ENCODE results near the gene CAMTA1.

Gene CAMTA1

DNA sequence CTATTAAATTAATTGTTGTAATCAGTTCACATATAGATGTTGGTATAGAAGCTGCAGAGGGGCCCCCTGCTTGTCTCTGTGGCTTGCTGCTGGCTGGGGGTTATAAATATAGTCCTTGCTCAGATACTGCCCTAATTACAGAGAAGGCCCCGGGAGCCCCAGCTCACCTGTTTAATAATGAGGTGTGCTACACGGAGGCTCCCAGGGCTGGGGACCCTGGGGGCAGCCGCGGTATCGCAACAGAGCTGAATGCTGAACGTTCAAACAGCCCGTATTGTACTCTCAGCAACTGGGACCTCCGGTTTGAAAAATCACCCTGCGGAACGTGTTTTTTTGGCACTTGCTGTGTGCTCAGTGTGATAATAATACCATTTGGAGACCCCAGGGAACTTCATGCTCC lies 309.3 kb downstream of the CAMTA1 start:
- no peak for DNase-seq

DNA sequence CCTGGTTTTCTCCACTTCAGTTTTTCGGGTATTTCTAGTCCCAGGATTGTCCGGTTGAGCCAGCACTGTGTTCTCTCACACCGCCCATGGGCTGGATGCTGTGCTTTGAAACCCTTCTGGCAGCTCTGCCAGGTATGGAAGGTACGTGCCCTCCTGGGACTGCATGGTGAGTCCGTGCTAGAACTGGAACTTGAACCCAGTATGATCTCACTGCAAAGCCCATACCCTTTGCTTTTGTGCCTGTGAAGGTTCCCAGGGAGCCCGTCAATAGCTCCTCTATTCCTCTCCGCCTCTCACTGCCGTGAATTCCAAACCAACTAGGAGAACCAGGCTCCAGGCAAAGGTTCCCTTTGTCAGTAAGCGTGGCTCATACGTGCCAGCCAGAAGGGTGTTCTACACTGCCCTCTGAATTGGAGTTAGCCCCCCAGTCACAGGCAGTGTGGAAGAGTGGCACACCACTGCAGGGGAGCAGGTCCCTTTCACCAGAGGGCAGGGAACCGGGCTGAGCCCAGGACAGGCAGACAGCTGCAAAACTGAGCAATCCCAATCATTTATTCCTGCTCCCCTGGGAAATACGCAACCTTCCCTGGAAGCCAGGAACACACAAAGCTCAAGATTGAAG lies 310.2 kb downstream of the CAMTA1 start:
- no peak for DNase-seq

DNA sequence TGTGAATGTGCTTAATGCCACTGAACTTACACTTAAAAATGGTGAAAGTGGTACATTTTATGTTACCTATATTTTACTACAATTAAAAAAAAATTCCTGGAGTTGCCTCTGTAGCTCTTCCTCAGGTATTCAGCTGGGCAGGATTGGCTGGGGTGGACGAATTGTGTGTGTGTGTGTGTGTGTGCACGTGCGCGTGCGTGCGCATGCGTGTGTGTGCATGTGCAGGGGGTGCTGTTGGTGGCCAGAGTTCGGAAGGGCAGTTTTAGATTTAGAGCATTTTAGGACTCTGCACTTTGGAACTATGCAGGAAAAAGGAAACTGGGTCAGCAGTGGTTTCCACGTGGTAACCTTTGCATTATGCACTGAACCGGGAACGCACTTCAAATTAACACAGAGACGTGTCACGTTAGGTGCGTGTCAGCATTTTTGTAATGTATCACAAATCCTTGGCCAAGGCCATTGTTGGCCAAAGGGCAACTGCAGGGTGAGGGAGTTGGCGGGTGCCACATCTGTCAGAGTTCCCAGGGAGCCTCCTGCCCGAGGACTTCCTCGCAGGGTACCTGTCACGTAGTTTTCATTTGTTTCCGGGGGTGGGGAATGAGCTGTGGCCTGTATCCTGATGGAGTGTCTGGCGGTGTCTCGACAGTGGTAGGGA lies 312.8 kb downstream of the CAMTA1 start:
- no peak for DNase-seq

DNA sequence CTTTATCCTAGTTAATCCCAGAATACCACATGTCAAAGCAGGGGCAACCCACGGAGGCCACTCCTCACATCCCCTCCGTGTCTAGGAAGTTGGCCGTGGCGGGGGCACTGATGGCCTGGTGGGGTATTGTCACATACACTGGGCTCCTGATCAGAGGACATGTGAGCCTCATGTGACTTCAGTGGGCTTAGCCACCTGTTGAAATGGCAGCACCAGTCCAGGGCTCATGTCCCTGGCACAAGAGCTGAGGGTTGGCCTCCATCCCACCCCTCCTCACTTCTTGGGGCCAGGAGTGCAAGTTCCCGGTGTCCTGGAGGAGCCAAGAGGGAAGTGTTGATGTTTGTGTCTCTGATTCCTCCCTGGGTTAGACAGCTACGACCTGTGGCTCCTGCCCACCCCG lies 313.4 kb downstream of the CAMTA1 start:
- no peak for DNase-seq

DNA sequence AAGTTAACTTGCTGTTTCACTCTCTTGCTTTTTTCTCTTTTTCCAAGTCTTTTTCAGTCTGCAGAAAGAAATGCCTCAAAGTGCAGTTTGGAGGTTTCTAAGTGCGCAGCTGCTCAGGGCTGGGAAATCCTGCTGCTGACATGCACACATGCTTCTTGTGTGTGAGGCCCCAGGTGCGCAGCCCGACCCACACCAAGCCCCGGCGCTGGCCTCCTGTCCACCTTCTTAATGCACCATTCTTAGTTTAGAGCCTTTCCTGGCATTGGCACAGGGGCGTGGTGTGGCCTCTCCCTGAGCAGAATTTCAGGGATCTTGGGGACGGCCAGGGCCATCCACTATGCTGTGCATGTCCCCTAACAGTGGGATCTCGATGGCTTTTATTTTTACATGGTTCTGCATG lies 315.2 kb downstream of the CAMTA1 start:
- no peak for DNase-seq

DNA sequence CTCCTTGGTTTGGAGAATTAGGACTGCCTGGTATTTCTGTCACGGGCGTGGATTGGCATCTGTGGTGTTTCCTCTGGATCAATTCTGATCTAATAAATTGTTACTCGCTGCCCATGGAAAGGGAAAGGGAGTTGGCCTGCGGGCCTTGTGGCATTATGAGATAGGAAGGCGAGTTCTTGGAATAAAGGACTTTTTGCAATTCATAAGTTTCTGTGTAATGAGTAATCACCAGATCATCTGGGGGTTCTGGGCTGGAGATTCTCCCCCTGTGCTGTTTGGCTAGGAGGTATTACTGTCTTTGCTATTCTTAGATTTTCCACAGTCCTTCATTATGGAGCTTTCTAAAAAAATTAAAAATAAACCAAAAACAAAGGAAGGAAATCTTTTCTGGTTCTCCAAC lies 315.9 kb downstream of the CAMTA1 start:
- DNase-seq = no peak

DNA sequence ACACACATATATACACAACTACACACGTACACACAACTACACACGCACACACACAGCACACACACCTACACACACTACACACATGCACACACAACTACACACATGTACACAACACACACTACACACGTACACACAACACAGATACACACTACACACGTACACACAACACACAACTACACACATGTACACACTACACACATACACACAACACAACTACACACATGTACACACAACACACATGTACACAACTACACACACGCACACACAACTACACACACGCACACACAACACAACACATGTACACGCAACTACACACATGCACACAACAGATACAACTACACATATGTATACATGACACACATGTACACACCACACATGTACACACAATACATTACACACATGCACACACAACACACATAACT lies 318.1 kb downstream of the CAMTA1 start:
- DNase-seq = no peak

DNA sequence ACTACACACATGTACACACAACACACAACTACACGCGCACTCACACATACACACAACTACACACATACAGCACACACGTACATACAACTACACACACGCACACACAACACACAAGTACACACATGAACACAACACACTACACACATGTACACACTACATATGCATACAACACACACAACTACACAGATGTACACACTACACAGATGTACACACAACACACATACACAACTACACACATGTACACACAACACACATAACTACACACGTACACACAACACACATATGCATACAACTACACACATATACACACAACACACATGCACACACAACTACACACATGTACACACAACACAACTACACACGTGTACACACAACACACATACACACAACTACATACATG lies 318.6 kb downstream of the CAMTA1 start:
- no peak for DNase-seq

DNA sequence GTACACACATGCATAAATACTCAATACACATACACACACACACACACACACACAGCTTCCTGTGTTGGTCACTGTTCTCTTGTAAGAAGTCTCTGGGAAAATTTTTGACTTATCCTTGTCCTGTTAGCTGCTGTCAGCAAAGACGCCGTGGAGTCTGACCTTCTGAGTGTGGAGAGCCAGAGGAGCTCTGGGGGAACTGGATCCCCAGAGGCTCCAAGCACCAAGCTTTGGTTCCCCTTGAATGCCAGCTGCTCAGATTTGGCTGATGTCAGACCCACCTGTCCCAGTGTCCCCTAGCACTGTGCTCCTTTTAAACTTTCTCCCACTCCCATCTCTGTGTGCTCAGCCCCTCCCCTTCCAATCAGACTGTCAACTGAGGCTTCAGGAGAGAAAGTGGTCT lies 319.1 kb downstream of the CAMTA1 start:
- no peak for DNase-seq

DNA sequence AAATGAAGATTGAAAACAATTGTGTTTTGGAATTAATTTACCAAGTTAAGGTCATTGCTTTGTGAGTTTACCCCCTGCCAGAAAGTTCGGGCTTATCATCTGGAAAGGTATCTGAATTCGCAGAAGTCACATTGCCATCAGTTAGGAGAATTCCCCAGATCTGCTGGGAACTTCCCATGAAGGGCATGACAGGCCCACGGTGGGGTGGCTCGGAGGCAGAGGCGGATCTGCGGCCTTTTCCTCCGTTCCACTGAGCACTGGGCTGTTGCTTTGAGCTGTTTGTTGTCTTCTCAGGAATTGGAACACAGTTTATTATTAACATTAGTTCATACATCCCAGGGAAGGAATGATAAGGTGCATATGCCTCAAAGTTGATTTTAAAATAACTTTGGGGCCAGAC lies 320.0 kb downstream of the CAMTA1 start:
- no peak for DNase-seq

DNA sequence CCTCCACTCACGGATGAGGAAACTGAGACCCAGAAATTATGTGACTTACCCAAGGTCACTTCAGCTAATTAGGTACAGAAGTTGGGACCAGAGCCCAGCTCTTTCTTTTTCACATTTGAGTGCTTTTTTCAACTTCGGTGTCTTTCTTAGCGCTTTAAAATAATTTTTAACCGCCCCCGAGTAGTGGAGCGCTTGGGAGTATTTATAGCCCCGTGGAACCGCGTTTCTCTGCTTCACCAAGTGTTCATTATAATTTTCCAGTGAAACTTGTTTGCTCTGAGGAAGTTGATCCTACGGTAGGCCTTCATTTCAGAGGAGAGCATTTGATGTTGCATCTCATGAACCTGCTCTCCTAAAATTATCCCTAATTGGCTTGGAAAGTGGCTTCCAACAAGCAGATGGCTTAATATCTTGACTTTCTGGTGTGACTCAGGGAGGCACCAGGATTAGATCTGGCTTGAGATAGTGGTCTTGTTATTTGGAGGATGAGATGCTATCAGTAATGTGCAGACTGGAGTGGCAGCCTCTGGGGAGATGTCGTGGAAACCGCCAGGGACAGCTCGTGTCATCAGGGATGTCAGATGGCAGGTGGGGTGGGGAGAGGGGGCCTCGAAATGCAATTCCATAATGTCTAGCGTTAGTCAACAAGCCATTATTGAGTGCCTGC lies 321.3 kb downstream of the CAMTA1 start:
- no peak for DNase-seq

DNA sequence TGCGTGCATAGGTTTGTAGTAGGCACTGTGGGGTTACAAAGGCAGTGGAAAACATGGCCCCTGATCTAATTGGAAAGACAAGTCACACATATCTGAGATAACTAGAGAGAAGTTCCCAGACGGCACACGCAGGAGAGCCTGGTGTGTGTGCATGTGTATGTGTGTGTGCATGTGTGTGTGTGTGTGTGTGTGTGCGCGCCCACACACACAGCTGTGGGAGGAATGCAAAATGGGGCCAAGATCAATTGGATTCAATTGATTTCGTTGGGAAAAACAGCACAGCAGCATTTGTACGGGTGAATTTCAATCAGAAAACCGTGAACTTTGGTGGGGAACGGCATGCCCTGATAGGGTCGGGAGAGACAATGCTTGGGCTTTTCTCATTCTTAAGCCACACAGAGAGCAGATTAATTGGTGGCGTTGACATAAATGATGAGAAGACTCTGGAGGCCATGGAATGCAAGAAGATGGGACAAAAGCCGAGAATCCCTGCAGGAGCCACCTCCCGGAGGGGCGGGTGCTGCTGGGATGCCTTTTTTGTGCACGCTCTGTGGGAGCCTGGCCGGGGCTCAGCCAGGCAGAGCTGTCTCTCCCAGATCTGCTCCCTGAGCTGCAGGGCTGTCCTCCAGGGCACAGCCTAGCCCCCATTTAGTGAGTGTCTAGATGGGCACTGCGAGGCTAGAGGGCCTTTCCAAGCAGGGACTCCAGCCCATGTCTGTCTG lies 322.0 kb downstream of the CAMTA1 start:
- no peak for DNase-seq

DNA sequence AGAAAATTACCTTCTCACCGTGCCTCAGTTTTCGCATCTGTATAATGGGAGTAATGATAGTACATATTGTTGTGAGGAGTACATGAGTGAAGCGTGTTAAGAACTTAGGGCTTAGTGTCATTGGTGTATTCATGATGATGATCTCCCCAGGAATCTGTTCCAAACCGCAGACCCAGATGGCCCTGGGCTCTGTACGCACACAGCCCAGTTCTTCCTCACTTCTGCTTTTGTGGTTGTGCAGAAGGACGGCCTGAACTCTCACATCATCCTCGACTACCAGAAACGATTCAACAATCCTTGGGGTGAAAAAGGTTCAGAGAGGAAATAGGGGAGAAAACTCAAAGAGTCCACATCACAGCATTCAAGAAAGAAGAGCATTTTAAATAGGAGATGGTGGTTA lies 323.0 kb downstream of the CAMTA1 start:
- no peak for DNase-seq

DNA sequence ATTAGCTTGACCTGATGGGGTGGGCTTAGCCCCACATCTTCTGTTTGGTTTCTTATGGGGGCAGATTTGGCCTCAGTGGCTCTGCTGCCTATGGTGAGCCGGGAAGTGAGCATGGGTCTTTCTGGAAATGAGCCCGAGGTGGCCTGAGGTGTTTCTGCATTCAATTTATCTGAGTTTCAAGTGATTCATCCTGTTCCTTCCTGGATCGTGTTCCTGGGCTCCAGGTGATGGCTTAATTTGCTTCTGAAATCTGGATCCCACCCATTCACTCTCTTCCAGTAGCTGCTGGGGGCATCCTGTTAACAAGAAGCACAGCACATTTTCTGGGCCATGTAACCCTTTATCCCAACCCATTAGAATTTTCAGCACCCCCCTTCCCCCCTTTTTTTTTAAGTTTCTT lies 324.6 kb downstream of the CAMTA1 start:
- DNase-seq = no peak

DNA sequence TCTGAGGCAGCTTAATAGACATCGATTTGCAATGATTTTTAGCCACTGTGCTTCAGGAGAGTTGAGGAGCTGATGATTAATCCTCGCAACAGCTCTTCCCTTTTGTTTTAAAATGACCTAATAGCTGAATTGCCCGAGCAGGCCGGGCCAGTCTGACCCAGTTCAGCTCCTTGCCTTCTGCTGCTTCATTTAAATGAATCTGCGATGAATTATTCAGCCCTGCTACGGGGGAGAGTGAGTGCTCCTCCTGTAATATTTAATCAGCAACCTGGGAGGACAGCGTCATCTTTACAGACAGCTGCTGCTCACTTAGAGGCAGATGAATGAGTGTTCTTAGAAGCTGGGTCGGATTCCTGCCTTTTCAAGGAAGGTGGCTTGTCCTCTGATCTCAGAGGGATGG lies 325.1 kb downstream of the CAMTA1 start:
- DNase-seq = no peak

DNA sequence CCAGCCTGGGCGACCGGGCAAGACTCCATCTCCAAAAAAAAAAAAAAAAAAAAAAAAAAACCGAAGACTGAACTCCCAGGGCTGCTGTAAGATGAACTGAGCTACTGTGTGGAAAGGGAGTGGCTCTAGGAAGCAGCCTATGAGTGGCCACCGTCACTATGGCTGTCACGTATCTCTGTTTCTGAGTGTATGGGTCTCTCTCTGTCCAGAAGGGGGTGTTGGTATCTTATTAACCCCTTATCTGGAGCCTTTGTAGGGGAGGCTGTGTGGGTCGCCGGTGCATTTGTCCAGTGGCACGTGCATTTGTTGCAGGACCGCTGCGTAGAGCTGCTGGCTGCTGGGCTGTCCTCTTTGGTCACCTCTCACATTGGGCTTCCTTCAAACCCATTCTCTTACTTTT lies 326.6 kb downstream of the CAMTA1 start:
- DNase-seq = no peak

DNA sequence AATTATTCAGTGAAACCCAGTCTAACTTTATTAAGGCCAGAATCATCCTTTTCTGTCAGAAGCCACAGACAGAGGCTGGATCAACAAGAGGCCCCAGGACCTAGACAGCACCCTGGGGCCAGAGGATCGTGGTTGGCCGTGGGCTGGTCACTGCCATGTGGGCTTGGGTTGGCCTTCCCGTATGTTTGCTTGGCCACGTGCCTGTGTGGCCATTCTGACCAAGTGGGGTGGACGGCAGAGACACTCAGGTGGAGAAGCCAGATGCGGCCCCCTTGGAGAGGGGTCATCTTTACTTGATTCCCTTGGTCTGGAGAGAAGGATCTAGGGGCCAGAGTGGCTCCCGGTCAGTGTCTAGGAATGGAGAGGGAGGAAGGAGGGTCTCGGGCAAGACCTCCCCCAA lies 327.9 kb downstream of the CAMTA1 start:
- DNase-seq = no peak

DNA sequence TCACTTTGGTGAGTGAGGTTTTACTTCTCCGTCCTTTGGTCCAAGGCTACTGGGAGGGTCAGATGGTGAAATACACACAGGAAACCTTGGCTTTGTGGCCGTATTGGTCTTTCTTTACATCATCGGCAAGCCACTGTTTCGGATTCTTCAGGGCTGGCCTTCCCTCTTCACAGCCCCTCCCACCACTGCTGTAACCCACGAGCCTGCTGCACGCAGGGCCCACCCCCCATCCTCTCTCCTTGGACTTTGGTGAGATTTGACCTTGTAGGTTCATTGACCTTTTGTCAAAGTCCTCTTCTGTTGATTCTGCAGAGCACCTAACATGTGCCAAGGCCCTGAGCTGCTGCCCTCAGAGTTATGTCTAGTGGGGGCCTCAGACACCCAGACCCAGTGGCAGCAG lies 328.6 kb downstream of the CAMTA1 start:
- DNase-seq = no peak

DNA sequence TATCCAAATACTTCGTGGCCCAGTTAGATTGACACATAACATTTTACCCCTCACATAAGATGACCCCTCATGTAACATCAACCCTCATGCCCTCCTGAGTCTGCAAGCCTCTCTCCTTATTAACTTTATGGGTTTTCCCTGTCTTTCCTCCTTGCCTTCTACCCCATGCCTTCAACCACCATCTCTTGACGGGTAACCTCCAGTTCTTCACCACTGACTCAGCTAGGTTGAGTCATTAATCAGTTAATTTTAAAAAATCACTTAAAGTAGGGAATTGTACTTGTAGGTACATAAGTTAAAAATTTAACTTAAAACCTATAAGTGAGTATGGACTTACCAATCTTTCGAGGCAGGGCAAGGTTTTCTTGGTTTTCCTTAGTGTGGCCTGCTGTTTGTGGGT lies 330.7 kb downstream of the CAMTA1 start:
- no peak for DNase-seq

DNA sequence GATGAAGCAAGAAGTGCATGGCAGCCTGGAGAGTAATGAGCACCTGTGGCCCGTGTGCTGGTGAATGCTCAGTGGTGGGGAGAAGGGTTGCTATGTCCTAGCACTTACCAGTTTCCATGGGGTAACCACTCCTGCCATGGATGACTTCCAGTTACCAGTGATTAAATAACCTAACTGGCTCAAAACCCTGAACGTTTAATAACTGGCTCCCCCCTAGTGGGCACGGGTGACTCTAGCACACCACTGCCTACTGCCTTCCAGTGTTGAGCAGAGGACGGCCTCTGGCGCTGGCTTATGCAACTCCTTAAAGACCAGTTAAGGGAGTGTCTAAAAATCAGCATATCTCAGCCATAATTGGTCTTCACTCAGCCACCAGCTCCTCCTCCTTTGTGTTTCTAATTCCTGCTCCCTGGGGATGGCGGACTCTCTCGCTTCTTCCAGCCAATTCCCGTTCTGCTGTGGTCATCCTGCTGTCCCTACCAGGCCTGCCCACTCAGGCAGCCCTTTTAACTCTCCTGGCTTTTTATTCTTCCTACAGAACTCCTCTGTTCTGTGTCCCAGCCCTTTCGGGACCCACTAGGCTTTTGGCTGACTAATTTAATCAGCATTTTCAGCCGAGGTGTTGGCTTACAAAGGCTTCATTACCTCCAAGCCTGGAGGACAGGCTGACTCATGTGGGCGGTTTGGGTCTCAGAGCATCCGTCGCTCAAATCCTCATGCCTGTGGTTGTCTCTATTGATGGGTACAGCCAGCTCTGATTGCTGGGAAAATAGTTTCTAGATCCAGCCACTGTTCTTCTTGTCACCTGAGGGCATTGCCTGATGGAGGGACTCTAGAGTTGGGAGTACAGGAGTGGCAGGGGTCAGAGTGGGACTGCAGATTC lies 332.4 kb downstream of the CAMTA1 start:
- DNase-seq = no peak

DNA sequence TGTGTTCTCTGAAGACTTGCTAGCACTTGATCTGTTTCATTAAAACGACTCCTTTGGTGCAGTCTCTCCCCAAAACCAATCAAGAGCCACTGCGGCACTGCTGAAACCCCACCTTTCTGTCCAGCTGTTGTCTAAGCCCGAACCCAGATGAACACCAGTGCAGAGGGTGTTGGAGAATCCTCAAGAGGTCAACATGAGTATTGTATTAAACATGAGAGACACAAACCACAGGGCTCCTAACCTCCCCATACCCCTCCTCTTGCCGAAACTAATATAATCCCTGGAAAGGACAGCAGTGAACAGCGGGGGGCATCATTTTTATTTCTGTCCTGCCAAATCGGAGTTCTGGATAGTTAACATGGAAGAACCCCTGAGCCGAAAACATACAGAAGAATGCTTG lies 333.9 kb downstream of the CAMTA1 start:
- DNase-seq = no peak

DNA sequence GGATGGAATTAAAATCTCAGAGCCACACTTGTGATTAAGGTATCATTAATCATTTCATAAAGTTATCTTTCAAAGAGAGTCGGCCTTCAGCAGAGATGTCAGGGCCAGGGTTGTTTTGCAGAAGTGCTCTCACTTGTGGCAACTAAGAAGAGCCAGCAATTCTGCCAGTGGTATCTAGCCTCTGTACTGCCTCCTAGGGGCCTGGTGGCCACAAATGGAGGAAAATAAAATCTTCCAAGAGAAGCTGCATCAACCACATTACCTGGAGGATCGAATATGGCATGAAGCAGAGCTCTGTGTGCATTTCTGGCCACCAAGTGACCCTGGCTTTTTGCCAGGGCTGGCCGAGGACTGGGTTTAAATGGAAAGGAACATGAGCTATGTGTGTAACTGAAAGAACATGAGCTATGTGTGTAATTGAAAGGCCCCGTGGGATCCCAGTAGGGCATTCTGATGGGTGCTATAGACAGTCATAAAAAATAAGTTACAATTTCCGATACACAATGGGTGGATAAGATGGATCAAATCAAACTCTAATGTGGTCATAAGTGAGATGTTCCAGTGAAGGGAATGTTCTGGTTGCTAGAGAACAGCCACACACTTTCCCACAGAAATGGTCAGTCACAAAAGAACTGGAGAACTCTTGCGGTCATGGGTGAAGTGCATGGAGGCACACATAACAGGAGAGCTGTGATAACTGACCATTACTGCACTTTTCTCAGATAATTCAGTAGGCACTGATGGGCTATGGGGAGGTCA lies 335.8 kb downstream of the CAMTA1 start:
- no peak for DNase-seq
